GM18499 (cell line): Measurements from ENCODE around the gene JKAMP.
A peak's percentile ranks its signal among the peaks of the same experiment; 100 is the strongest.
"Not testable (repeated sequence)": the region's sequence is repeated elsewhere in the genome, so short reads cannot be mapped to it uniquely, and the experiment has no call there.

Experiments
- ATAC-seq: cut with Tn5 transposase; IDR thresholded peaks from one replicate; pipeline ENCODE4 v1.9.1; 2021; ENCODE audit warnings: moderate number of reproducible peaks; ENCODE audit not compliant: insufficient read depth, unreplicated experiment

JKAMP gene, protein sequence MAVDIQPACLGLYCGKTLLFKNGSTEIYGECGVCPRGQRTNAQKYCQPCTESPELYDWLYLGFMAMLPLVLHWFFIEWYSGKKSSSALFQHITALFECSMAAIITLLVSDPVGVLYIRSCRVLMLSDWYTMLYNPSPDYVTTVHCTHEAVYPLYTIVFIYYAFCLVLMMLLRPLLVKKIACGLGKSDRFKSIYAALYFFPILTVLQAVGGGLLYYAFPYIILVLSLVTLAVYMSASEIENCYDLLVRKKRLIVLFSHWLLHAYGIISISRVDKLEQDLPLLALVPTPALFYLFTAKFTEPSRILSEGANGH

DNA sequence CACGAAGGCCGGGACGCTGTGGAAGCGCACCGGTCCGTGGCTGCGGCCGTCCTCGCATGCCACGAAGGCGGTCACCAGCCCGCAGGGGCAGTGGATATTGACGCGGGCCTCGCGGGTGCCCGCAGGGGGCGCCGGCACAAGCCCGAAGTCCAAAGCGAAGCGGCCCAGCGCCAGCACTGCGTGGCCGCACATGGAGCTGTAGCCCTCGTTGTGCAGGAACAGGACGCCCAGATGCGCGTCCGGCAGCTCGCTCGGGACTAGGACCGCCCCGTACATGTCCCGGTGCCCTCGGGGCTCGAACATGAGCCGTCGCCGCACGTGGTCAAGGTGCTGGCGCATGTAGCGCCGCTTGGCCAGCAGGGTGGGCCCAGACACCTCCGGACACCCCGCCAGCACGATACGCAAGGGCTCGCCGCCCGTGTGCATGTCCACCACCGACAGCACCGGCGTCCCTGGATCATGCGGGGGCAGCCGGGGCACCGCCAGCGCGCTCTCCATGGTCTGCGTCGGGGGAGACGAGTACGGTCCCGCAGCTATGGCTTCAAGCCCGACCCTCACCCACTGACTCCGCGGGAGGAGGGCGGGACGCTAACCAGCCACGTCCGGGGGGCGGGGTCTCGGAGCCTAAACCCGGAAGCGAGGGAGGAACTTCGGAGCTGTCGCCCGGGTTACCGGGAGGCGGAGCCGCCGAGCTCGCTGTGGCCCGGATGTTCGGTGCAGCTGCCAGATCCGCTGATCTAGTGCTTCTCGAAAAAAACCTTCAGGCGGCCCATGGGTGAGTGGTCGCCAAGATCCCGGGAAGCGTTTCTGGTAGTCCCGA, at the start of gene JKAMP, which contains the start of gene L3HYPDH:
Gene JKAMP (plus strand): TSS at position 699 of the 820 bp plus-strand sequence. CDS start 73 bp downstream, at position 772.
Gene L3HYPDH (minus strand): TSS at position 590 of the 820 bp plus-strand sequence. CDS start 92 bp downstream, at position 498.
- ATAC-seq = peak; percentile 61

DNA sequence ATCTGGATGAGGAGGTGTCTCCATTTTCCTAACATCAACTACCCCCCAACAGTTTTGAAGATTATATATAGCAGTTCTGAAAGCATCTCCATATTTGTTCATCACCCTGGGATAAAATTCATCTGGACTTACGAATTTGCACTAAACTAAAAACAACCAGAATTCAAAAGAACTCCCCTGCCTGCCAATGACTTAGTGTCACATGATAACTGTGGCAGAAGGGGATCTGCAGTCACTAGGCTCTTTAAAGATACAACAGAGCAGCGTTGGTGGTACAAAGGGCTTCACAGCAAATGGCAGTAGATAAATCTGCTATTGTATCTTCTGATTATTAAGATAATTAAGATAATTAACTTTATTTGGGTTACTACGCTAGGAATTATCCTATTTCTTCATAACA, 49.2 kb upstream of the JKAMP start:
- ATAC-seq = no peak

DNA sequence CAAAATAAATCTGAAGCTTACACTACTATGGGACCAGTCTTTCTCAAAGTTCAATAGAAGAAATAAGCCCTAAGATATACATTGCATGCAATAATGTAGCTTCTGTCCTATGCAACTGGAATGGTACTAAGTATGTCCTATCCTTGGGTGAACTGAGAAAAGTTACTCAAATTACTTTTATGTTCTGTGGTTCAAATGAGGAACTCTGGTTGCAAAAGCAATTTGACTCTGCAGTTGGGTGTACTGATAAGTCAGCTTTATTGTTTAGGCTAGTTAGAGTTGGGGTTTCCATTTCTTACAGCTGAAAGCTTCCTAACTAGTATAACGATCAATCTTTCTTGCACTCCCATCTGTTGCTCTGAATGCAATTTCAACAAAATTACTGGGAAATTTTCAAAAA, 48.3 kb upstream of the JKAMP start:
- no peak for ATAC-seq

DNA sequence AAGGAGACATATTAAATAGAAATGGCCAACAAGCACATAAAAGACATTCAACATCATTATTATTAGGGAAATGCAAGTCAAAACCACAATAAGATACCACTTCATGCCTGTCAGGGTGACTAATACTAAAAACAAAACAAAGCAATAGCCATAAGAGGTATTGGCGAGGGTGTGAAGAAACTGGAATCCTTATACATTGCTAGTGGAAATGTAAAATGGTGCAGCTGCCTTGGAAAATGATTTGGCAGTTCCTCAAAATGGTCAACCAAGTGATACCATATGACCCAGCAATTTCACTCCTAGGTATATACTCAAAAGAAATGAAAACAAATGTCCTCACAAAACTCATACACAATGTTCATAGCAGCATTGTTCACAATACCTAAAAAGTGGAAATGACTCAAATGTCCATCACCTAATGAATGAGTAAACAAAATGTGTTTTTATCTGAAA, 46.1 kb upstream of the JKAMP start:
- ATAC-seq = no peak

DNA sequence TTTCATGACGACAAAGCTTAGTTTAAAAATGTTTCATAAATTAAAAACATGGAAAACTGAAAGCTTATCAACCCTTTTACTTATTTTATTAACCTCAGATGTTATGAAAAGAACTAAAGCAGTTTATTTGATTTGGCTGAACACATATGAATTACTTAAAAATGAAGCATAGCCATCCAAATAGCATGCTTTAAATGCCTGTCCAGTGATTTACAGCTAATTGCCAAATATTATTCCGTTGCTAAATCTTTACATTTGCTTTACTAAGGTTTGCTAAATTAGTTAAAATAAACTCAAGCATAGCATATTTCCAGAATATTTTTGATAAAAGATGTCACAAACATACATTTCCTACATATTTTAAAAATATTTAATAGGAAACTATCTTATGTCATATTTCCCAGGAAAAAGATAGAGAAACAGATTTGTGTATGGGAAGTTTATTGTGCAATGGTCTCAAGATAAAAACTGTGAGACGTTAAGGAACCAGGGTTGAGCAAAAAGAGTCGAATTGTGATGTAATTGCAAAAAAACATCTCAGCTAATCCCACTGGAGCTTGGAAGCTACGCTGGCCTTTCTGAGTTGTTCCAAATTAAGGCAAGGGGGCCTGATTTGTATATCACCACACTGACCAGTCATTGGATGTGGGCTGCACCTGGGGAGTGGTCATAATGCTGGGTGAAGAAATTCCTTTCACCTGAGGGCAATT, 44.9 kb upstream of the JKAMP start:
- no peak for ATAC-seq

DNA sequence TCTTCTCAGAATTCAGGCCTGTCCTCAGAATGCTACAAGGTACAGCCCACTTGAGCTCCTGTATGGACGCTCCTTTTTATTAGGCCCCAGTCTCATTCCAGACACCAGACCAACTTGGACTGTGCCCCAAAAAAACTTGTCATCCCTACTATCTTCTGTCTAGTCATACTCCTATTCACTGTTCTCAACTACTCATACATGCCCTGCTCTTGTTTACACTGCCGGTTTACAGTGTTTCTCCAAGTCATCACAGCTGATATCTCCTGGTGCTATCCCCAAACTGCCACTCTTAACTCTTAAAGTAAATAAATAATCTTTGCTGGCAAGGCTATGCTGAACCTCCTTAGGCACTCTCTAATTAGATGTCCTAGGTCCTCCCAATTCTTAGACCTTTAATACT, 35.6 kb upstream of the JKAMP start:
- not testable (repeated sequence) for ATAC-seq

DNA sequence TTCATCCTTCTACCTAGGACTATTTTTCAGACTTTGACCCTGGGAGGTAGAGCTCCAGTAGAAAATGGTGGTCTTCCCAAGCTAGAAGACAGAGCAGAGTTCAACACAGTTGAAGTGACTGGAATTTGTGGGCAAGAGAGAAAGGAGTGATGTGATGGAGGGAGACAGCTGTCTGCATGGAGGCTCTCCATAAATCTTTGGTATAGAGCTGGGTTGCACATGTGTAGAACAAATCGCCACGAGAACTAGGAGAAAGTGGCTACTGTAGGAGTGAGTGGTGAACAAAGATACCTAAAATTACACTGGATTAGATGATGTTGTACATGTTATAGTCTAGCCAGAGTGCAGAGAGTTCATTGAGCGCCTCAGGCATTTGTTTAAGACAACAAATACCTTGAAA, 33.6 kb upstream of the JKAMP start:
- no peak for ATAC-seq

DNA sequence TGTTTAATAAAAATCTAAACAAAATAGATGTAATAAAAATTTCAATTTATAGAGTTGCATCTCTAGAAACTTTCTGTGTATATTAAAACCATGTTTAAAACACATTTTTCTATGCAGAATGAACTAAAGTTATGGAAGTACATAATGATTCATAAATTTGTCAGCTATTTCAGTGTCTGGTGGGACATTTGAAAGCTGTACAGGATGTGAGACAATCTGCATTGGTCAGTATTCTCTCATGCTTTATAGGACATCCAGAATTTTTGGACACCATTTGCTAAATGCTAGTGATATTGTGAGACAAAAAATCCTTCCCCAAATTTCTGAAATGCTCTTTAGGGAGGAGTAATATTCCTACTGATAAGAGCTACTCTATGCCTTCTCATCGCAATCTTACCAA, 32.5 kb upstream of the JKAMP start:
- no peak for ATAC-seq

DNA sequence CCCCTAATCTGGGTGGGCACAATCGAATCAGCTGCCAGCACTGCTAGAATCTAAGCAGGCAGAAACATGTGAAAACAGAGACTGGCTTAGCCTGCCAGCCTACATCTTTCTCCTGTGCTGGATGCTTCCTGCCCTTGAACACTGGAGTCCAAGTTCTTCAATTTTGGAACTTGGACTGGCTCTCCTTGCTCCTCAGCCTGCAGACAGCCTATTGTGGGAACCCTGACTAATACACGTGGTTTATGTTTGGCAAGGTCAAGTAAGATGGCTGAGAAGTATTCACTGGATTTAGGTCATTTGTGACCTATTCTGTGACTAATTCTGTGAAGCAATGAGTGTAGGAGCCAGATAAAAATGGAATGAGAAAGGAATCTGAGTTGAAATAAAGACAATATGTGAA, 30.2 kb upstream of the JKAMP start:
- no peak for ATAC-seq

DNA sequence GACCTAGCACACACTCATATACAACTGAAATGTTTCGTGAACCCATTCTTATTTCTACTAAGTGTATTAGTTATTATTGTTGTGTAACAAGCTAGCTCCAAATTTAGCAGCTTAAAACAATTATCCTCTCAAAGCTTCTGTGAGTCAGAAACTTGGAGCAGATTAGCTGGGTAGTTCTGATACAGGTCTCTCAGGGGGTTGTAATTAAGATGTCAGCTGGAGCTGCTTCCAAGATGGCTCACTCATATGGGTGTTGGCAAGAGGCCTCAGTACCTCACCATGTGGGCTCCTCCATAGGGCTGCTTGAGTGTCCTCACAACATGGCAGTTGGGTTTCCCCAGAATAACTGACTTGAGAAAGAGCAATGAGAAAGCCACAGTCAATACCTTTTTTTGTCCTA, 28.9 kb upstream of the JKAMP start:
- ATAC-seq = no peak

DNA sequence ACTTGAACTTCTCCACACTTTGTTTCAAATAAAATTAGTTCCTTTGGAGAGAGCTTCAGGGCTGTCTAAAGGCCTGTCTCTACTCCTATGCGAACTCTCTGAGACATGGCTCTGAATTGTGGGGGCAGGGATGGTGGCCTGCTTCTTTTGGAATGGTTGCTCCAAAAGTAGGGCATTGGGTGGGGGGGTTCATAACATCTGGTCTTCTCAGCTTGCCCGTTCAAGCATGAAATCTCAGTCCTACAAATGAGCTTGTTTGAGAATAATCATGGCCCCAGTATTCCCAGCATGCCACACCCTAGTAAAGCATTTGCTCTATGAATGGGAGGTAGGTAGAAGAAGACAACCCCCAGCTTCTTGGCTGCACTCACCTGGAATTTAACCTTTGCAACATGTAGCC, 25.8 kb upstream of the JKAMP start:
- no peak for ATAC-seq

DNA sequence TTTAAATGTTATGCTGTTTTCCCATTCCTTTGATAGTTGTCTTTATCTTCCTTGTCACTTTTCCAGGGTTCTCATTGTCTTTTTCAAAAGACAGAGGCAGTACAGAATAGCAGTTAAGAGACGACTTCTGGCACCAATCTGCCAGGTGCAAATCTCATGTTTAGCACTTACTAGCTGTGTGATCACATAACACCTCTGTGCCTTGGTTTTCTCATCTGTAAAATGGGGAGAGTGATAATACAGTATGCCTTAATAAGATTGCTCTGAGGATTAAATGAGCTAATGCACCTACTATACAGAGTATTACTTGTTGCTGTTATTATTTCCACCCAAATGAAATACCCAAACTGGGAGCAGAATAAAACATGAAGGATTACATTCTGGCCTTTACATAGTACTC, 23.9 kb upstream of the JKAMP start:
- ATAC-seq = no peak

DNA sequence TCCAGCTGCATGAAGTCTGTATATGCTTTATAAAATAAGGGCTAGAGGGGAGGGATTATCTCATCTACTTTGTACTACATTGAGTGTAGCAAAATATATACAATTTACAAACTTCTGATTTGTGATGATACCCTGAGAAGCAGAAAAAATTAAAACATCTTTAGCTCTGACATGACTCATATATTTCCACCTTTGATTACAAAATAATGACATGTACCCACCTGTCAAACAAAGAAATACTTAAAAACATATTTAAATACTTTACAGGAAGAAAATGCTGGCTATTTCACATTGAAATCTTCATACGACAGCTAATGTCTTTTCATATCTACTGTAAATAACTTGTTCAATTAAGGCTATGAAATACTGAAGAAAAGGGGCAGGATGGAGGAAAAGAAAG, 22.4 kb upstream of the JKAMP start:
- no peak for ATAC-seq

DNA sequence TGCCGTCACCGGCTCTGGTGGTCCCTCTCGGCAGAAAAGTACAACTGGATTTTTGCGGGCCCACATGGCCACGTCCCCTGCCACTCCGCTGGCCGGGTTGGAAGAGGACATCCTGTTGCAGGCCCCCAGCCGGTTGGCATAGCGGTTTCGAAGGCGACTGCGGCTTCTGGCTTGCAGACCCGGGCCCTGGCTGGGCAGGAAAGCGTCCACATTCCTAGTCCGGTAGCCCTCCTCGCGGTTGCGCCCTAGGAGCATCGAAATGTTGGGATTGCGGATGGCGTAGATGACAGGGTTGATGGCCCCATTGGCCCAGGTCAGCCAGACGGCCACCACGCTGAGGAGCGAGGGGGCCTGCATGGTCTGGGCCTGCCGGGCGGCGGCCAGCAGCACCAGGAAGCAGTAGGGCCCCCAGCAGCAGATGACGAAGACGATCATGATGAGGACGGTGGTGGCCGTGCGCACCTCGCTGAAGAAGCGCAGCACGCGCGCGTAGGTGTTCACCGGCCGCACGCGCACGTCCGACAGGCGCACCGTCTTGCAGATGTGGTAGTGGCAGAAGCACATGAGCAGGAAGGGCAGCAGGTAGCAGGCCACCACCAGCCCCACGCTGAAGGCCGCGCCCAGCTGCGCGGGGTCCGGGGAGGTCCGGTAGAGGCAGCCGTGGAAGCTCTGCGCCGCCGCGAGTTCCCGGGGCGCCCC, 20.4 kb upstream of the JKAMP start:
- ATAC-seq = no peak

DNA sequence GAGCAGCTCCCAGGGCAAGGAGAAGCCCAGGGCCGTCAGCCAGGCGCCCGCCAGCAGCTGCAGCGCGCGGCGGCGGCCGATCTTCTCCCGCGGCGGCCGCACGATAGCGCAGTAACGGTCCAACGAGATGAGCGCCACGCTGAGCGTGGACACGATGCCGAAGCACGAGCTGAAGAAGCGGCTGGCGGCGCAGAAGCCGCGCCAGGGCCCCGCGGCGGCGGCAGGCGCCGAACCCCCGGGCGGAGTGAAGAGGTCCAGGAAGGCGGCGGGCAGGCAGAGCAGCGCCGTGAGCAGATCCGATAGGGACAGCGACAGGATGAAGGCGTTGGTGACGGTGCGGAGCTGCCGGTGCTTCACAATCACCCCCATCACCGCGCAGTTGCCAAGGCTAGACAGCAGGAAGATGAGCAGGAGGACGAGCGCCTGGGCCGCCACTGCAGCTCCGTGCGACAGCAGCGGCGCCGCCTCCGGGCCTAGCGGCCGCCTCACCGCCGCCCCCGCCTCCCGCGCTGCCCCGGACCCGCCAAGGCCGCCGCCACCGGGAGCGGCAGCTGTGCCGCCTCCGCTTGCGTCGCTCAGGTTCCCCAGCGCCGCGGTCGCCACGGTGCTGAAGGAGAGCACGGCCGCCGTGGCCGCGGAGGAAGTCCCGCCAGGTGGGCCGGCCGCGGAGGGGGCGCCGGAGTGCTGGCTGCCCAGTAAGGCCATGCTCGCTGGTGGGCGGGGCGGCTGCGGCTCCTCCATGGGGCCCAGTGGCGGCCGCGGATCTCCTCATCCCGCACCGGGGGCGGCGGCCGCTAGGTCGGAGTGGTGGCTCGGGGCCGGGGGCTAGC, 19.6 kb upstream of the JKAMP start:
- ATAC-seq = no peak

DNA sequence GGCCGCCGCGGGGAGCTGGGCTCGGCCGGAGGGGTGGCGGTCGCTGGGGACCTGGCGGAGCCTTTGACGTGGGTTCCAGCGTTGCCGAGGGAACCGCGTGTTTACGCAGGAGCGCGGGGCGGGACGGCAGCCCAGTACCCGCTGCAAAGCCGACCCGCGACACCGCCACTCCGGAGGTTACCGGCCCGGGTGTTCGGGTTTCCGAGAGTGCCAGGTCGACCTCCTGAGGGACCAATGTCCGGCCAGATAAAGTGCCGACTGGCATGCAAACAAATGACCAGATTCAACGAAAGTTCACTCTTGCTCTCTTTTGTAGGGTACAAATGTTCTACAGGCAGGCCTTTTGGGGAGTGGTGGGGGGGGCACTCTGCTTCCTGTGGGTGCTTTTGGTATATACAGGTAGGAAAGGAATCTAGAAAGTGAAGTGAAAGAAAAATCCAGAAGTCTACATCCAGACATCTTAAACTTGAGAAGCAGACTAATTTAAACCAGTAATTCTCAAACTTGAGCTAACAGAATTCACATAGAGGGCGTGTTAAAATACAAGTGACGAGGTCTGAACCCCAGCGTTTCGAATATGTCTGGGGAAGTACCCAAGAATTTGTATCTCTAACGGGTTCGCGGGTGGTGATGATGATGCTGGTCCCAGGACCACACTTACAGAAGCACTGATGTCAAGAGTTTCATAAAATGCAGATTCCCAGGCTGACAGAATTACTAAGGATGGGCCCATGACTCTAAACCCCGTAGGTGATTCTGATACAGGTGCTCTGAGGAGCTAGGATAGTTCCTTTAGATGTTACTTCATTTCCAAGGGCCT, 18.8 kb upstream of the JKAMP start, which contains the start of gene GPR135:
Gene GPR135 (minus strand): TSS at position 65 of the 820 bp plus-strand sequence. CDS start 154 bp downstream, outside the sequence.
- ATAC-seq = no peak

DNA sequence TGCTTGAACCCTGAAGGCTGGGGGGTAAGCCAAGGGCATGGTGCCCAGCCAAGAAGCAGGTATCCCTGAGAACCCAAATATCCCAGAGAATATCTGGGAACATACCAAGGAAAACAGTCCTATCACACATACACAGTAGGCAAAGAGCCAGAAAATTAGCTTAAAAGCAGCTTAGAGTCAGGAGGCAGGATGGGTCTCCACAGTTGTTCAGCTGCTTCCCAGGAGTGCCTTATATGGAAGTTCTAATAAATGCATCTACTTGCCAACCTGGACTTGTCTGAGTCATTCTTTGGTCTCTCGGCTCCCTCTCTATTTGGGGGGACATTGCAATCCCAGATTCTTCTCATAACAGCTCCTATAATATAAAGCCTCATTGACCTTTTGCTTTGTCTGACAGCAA, 10.1 kb upstream of the JKAMP start:
- ATAC-seq = no peak

DNA sequence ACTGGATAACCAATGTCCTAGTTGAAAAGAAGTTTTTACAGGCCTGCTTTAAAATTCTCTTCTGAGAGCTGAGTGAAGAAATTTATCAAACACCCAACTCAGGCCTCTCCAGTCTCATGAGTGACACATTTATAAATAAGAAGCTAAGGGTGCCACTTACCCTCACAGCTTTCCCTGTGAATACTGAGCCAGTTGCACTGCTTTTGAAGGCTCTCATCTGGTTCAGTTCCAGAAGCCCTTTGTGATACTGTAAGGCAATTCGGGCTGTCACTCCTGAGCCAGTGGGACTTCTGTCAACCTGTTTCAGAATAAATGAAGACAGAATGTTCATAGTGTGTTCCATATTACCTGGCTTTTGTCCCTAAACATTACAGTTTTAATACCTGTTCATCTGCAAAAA, 8.6 kb upstream of the JKAMP start:
- ATAC-seq = no peak

DNA sequence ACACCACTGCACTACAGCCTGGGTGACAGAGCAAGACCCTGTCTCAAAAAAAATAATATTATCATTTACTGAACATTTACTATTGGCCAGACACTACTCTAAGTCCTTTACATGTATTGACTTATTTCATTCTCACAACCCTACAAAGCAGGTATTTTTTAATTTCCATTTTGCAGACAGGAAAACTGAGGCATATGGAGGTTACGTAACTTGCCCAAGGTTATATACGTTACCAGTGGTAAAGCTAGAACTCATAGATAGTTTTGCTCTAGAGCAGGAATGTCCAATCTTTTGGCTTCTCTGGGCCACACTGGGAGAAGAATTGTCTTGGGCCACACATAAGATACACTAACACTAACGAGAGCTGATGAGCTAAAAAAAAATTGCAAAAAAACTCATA, 5.8 kb upstream of the JKAMP start:
- ATAC-seq = no peak
